ENCODE data around the gene RPS6KB1. TPM values are rescaled to one million over a fixed set of nuclear protein-coding genes. Genes with fewer than 3 reads are reported as not detected.
"Not testable (repeated sequence)": the region's sequence is repeated elsewhere in the genome, so short reads cannot be mapped to it uniquely, and the experiment has no call there.

The RPS6KB1 gene
- total RNA-seq, 2 experiments from 2014 or later, result 44.3 to 50.1 TPM

DNA sequence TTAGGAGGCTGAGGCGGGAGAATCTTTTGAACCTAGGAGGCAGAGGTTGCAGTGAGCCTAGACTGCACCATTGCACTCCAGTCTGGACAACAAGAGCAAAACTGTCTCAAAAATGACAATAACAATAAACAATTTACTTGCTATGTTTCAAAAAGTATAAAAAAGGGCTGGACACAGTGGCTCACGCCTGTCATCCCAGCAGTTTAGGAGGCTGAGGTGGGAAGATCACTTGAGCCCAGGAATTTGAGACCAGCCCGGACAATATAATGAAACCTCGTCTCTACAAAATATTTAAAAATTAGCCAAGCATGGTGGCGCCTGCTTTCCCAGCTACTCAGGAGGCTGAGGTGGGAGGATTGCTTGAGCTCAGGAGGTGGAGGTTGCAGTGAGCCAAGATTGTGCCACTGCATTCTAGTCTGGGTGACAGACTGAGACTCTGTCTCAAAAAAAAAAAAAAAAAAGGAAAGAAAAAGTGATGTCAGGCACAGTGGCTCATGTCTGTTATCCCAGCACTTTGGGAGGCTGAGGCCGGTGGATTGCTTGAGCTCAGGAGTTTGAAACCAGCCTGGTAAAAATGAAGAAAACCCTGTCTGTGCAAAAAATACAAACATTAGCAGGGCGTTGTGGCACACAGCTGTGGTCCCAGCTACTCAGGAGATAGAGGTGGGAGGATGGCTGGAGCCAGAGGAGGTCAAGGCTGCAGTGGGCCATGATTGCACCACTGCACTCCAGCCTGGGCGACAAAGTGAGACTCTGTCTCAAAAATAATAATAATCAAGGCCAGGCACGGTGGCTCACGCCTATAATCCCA is 38.8 kb upstream of the RPS6KB1 start:
- not testable (repeated sequence) for H3K36me3 Mint-ChIP-seq (ENCODE audit: low read depth); H3K4me3 Mint-ChIP-seq; H3K9me3 Mint-ChIP-seq; H3K27me3 Mint-ChIP-seq; H3K27ac Mint-ChIP-seq; DNase-seq
- ChIA-PET POLR2A (interaction anchor here (0.6 to 1.5 kb wide), 9 partner anchors 10 to 730 kb away, joined by 3 to 8 read pairs (median 4); partner anchors contain the start of genes CLTC, PTRH2, RPS6KB1 and TUBD1), CTCF (interaction anchor here (0.6 to 1.2 kb wide), 8 partner anchors 11 to 428 kb away, joined by 3 to 9 read pairs (median 4); partner anchors contain the start of genes PTRH2 and VMP1)
- H3K4me1 Mint-ChIP-seq, result peaks cover 35% of the 10 kb centered on the region

DNA sequence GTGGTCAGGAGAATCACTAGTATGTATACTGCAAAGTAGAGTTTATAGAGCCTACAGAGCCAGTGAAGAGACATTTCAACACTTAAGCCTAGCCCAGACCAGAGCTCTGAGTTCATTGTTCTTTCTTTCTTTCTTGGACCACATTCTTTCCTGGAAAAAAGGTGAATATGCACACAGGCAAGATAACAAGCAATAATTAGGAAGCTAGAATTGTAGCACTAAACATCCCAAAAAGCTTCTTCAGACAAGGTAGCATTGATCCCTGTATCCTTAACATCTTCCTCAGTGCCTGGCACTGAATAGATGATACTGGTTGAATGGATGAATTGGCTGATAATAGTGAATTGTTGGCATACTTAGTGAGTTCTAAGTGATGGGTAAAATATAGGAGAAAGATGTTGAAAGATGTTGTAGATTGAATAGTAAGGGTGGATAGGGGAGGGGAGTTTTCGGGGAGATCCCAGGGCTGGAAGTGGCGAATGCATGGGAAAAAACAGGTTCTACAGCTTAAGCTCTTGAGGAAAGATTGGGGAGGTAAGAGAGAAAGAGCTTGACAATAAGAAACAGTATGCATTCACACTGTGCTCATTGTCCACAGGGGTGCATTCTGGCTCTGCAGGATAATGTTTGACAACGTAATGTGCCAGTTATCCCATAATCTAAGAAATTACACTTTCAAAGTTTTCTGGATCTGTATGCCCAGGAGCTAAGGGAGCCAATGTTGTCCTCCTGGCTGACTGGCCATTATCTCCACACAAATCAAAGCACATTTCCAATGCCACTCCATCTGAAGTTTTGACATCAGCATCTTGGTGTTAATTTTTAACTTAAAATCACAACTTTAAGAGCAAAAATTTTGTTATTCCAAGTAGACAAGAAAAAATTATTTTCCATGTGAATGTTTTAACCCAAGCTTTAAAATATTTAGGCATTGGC is 35.8 kb upstream of the RPS6KB1 start:
- Mint-ChIP-seq H3K36me3 (ENCODE audit: low read depth) (peaks cover 11% of the 10 kb centered on the region), H3K27me3 (no peaks in the 10 kb centered on the region), H3K27ac (no peak overlapping the region), H3K4me1 (peaks cover 28% of the 10 kb centered on the region), H3K4me3 (no peak overlapping the region), H3K9me3 (no peaks in the 10 kb centered on the region)
- no peak for DNase-seq
- CTCF ChIA-PET, result interaction anchor here (0.7 to 2.9 kb wide), 4 partner anchors 9 to 108 kb away, joined by 3 to 17 read pairs (median 4); partner anchors contain the start of gene RNFT1
- POLR2A ChIA-PET, result interaction anchor here (0.6 to 1.1 kb wide), 3 partner anchors 22 to 92 kb away, joined by 3 read pairs; no protein-coding TSS in a partner anchor

- Mint-ChIP-seq H3K4me3 (no peak overlapping the region), H3K27me3 (no peaks in the 10 kb centered on the region), H3K27ac (no peak overlapping the region), H3K36me3 (ENCODE audit: low read depth) (peaks cover 16% of the 10 kb centered on the region), H3K4me1 (peaks cover 16% of the 10 kb centered on the region), H3K9me3 (no peaks in the 10 kb centered on the region)
- ChIA-PET CTCF (interaction anchor here (0.8 to 2.9 kb wide), 8 partner anchors 10 to 150 kb away, joined by 3 to 17 read pairs (median 4); partner anchors contain the start of genes PTRH2, RNFT1 and VMP1), POLR2A (interaction anchor here (1.0 kb wide), 1 partner anchor 32 kb away, joined by 3 read pairs; no protein-coding TSS in a partner anchor)
- no peak for DNase-seq
Measured at GRCh38 chr17:59858167-59858816, 34.6 kb upstream of the RPS6KB1 start.

GRCh38 chr17:59858932-59859331 is 34.0 kb upstream of the RPS6KB1 start:
- peaks cover 19% of the 10 kb centered on the region for H3K36me3 Mint-ChIP-seq (ENCODE audit: low read depth)
- no peaks in the 10 kb centered on the region for H3K9me3 Mint-ChIP-seq
- H3K27ac Mint-ChIP-seq, result no peak overlapping the region
- DNase-seq, result no peak
- no peaks in the 10 kb centered on the region for H3K27me3 Mint-ChIP-seq
- ChIA-PET CTCF (interaction anchor here (0.6 to 2.9 kb wide), 12 partner anchors 10 to 151 kb away, joined by 3 to 17 read pairs (median 4); partner anchors contain the start of genes PTRH2, RNFT1 and VMP1), POLR2A (interaction anchor here (0.6 to 1.5 kb wide), 8 partner anchors 10 to 34 kb away, joined by 3 to 5 read pairs (median 3); partner anchors contain the start of genes RPS6KB1 and TUBD1)
- H3K4me1 Mint-ChIP-seq, result peaks cover 13% of the 10 kb centered on the region
- H3K4me3 Mint-ChIP-seq, result no peak overlapping the region

DNA sequence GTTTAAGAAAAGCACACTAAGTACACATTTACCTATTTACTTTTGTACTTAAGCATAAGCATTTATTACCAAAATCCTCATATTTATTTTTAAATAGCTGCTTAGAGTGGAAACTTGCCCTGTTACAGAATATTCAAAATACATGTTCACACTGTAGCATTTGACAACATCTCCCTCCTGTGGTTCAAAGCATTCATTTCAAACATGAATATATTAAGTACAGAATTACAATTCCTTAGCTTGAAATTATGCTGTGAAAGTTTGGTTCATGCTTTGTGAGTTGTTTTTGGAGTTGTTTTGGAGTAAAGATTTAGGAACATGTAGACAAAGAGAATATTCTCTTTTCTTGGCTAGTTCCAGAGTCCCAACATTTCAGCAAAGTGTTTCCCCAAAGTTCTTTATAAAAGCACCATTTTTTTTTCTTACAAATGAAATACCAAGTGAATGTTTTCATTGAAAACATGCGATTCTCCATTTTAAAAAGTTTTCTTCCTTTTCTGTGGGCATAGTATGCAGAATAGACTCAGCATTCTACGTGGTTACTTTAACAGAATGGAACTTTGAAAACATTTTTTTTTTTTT is 33.4 kb upstream of the RPS6KB1 start:
- Mint-ChIP-seq H3K27me3 (no peaks in the 10 kb centered on the region), H3K4me1 (peaks cover 13% of the 10 kb centered on the region), H3K9me3 (no peaks in the 10 kb centered on the region), H3K27ac (no peak overlapping the region), H3K36me3 (ENCODE audit: low read depth) (peaks cover 22% of the 10 kb centered on the region), H3K4me3 (no peak overlapping the region)
- ChIA-PET CTCF (interaction anchor here (0.6 to 2.9 kb wide), 18 partner anchors 11 to 804 kb away, joined by 3 to 17 read pairs (median 3); partner anchors contain the start of genes PTRH2, RNFT1 and VMP1), POLR2A (interaction anchor here (0.6 to 1.5 kb wide), 9 partner anchors 10 to 114 kb away, joined by 3 to 5 read pairs (median 3); partner anchors contain the start of genes RNFT1, RPS6KB1 and TUBD1)
- no peak for DNase-seq

DNA sequence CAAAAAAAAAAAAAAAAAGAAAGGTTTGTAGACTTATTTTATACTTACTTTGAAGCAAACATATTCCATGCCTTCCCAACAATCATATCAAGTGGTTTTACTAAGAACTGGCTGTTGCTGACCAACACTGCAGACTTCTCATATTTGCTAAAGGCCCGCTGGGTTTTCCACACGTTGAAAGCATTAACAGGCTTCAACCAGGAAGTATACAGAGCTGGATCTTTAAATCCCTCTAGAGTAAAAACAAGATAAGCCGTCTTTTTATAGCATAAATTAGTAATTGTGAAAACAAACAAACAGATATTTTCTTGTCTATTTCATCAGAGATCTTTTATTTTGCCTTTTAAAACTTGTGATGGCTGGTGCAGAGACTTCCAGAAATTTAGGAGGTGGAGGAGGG is 29.3 kb upstream of the RPS6KB1 start:
- CTCF ChIA-PET, result no interaction called here
- no peaks in the 10 kb centered on the region for H3K9me3 Mint-ChIP-seq
- no peak for DNase-seq
- peaks cover 18% of the 10 kb centered on the region for H3K36me3 Mint-ChIP-seq (ENCODE audit: low read depth)
- H3K4me3 Mint-ChIP-seq, result no peak overlapping the region
- peaks cover 4% of the 10 kb centered on the region for H3K4me1 Mint-ChIP-seq
- no peak overlapping the region for H3K27ac Mint-ChIP-seq
- POLR2A ChIA-PET, result interaction anchor here (1.0 kb wide), 1 partner anchor 10 kb away, joined by 4 read pairs; no protein-coding TSS in a partner anchor
- no peaks in the 10 kb centered on the region for H3K27me3 Mint-ChIP-seq

- Mint-ChIP-seq H3K27ac (no peak overlapping the region), H3K4me3 (no peak overlapping the region), H3K4me1 (no peaks in the 10 kb centered on the region), H3K9me3 (no peaks in the 10 kb centered on the region), H3K27me3 (no peaks in the 10 kb centered on the region), H3K36me3 (ENCODE audit: low read depth) (peaks cover 12% of the 10 kb centered on the region)
- POLR2A ChIA-PET, result interaction anchor here (4.2 kb wide), 1 partner anchor 23 kb away, joined by 13 read pairs; the partner anchor contains the start of genes RPS6KB1 and TUBD1
- DNase-seq, result no peak
- CTCF ChIA-PET, result interaction anchor here (0.6 to 1.2 kb wide), 2 partner anchors 70 to 122 kb away, joined by 3 to 4 read pairs; no protein-coding TSS in a partner anchor
Measured at GRCh38 chr17:59869941-59870218, 23.0 kb upstream of the RPS6KB1 start.

DNA sequence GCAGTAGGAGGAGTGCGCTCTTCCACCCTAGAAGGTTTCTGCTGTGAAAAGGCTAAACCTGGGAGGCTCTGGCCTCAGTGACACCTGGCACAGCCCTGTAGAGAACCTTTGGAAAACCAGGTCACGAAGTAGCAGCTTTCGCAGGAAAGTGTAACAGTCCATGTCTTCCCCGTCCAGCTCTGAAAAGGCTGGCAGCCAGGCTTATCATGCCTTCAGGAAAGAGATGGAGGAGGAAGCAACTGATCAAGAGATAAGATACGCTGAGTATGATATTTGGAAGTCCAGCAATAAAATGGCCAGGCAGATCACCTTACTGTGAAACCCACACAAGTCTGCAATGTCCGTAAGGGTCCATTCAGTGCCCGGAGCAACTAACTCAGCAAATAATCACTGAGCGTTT is 22.4 kb upstream of the RPS6KB1 start:
- Mint-ChIP-seq H3K9me3 (no peaks in the 10 kb centered on the region), H3K4me1 (no peaks in the 10 kb centered on the region), H3K36me3 (ENCODE audit: low read depth) (peaks cover 12% of the 10 kb centered on the region), H3K27ac (no peak overlapping the region), H3K4me3 (no peak overlapping the region), H3K27me3 (no peaks in the 10 kb centered on the region)
- CTCF ChIA-PET, result interaction anchor here (0.6 to 1.1 kb wide), 2 partner anchors 71 to 123 kb away, joined by 3 to 5 read pairs; no protein-coding TSS in a partner anchor
- POLR2A ChIA-PET, result interaction anchor here (0.5 to 4.2 kb wide), 2 partner anchors 16 to 22 kb away, joined by 3 to 13 read pairs; partner anchors contain the start of genes RPS6KB1 and TUBD1
- DNase-seq, result no peak

DNA sequence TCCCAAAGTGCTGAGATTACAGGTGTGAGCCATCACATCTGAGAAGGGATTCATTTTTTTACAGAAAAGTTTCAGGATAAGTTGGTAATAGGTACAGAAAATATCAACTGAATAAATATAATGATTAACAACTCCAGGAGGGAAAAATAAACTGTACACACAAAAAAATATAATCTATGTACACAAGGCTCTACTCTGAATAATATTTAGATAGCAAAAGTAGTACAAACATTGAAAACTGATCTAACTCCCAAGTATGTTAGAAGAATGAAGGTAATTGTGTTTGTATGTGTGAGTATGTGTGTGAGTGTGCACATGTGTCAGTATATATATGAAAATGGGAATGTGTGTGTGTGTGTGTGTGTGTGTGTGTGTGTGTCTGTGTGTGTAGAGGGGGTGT is 20.6 kb upstream of the RPS6KB1 start:
- POLR2A ChIA-PET, result interaction anchor here (4.2 kb wide), 1 partner anchor 20 kb away, joined by 13 read pairs; the partner anchor contains the start of genes RPS6KB1 and TUBD1
- CTCF ChIA-PET, result interaction anchor here (1.6 kb wide), 1 partner anchor 9 kb away, joined by 3 read pairs; no protein-coding TSS in a partner anchor
- no peak overlapping the region for H3K27ac Mint-ChIP-seq
- no peaks in the 10 kb centered on the region for H3K4me1 Mint-ChIP-seq
- H3K4me3 Mint-ChIP-seq, result no peak overlapping the region
- no peaks in the 10 kb centered on the region for H3K27me3 Mint-ChIP-seq
- H3K9me3 Mint-ChIP-seq, result no peaks in the 10 kb centered on the region
- peaks cover 18% of the 10 kb centered on the region for H3K36me3 Mint-ChIP-seq (ENCODE audit: low read depth)
- DNase-seq, result no peak

- H3K4me3 Mint-ChIP-seq, H3K27ac Mint-ChIP-seq, CTCF ChIA-PET, H3K27me3 Mint-ChIP-seq, H3K4me1 Mint-ChIP-seq, DNase-seq, H3K9me3 Mint-ChIP-seq, POLR2A ChIA-PET: not testable (repeated sequence)
- peaks cover 25% of the 10 kb centered on the region for H3K36me3 Mint-ChIP-seq (ENCODE audit: low read depth)
Measured at GRCh38 chr17:59873414-59873813, 19.5 kb upstream of the RPS6KB1 start.

GRCh38 chr17:59874376-59874775 is 18.5 kb upstream of the RPS6KB1 start:
- POLR2A ChIA-PET, result interaction anchor here (0.6 kb wide), 1 partner anchor 129 kb away, joined by 3 read pairs; no protein-coding TSS in a partner anchor
- no peaks in the 10 kb centered on the region for H3K4me1 Mint-ChIP-seq
- CTCF ChIA-PET, result interaction anchor here (0.7 kb wide), 2 partner anchors 37 to 49 kb away, joined by 4 to 5 read pairs; no protein-coding TSS in a partner anchor
- H3K36me3 Mint-ChIP-seq (ENCODE audit: low read depth), result peaks cover 23% of the 10 kb centered on the region
- no peaks in the 10 kb centered on the region for H3K9me3 Mint-ChIP-seq
- no peaks in the 10 kb centered on the region for H3K27me3 Mint-ChIP-seq
- H3K4me3 Mint-ChIP-seq, result no peak overlapping the region
- no peak for DNase-seq
- H3K27ac Mint-ChIP-seq, result no peak overlapping the region

Data from activated CD4-positive, alpha-beta memory T cell treated with anti-CD3 and anti-CD28 coated beads, Interleukin-2, amount 10 ng/mL, durations not matched to agents 7 days and 5 days (primary cell).